CD4-positive, alpha-beta T cell (primary cell): ENCODE results near the gene SLITRK3. TPM values are rescaled to one million over a fixed set of nuclear protein-coding genes. Genes with fewer than 3 reads are reported as not detected.

ENCODE experiments used
- ATAC-seq: fragments of 200-7000 bp; cut with Tn5 transposase; one replicate; pipeline ENCODE4 v1.10.0; 2022; ENCODE audit warnings: mild to moderate bottlenecking; ENCODE audit not compliant: poor library complexity
- CTCF ChIA-PET: fragments of 350-600 bp; sonication (Branson Sonifier 250); formaldehyde crosslinking; loops from one replicate; lab custom pipeline; 2021; ENCODE audit warnings: antibody characterized with exemption, inconsistent platforms; lab: Charles Lee
- POLR2A ChIA-PET: fragments of 350-600 bp; sonication (Branson Sonifier 250); formaldehyde crosslinking; loops from one replicate; lab custom pipeline; 2021; ENCODE audit warnings: antibody characterized with exemption, inconsistent platforms; lab: Charles Lee
- DNase-seq, 14 experiments: peaks; one replicate each; pipeline ENCODE4 v3.0.0-alpha.2; 2013 to 2020; ENCODE audit warnings: mixed read lengths in 2 of 14
- H3K27ac ChIP-seq, 2 donors: one replicate each; pipeline versions ENCODE4 v1.5.1 to v1.7.0; 2013; ENCODE audit warnings: low read length in 2 of 2, low read depth in 1 of 2, mild to moderate bottlenecking in 1 of 2
- H3K27me3 ChIP-seq, 2 experiments: 1 replicate in 1 of 2; 2 replicates in 1 of 2; pipeline versions ENCODE4 v1.6.1 to v1.7.0; 2013; ENCODE audit warnings: low read length in 2 of 2, control low read depth in 1 of 2, mild to moderate bottlenecking in 1 of 2, moderate library complexity in 1 of 2; ENCODE audit not compliant: insufficient read depth in 2 of 2, control insufficient read depth in 1 of 2
- H3K36me3 ChIP-seq: one replicate; pipeline ENCODE4 v1.6.1; 2013; ENCODE audit warnings: low read length, control low read depth; ENCODE audit not compliant: insufficient read depth
- H3K4me1 ChIP-seq: one replicate; pipeline ENCODE4 v1.6.1; 2013; ENCODE audit warnings: low read length, control low read depth; ENCODE audit not compliant: insufficient read depth
- H3K4me3 ChIP-seq: one replicate; pipeline ENCODE4 v1.5.1; 2013; ENCODE audit warnings: mild to moderate bottlenecking, low read length, moderate library complexity
- H3K9me3 ChIP-seq, 2 experiments: 1 replicate in 1 of 2; 2 replicates in 1 of 2; pipeline versions ENCODE4 v1.6.1 to v1.7.0; 2013; ENCODE audit warnings: low read length in 2 of 2, mild to moderate bottlenecking in 2 of 2, control low read depth in 1 of 2, moderate library complexity in 1 of 2; ENCODE audit not compliant: control insufficient read depth in 1 of 2, insufficient read depth in 1 of 2
- H3K27ac Mint-ChIP-seq: one replicate; pipeline ENCODE4 v1.8.0; 2020; ENCODE audit warnings: mixed read lengths
- H3K27me3 Mint-ChIP-seq: one replicate; pipeline ENCODE4 v1.8.0; 2021; ENCODE audit warnings: mixed read lengths
- H3K36me3 Mint-ChIP-seq: one replicate; pipeline ENCODE4 v1.8.0; 2021; ENCODE audit warnings: low read depth, mixed read lengths
- H3K4me1 Mint-ChIP-seq: one replicate; pipeline ENCODE4 v1.8.0; 2021; ENCODE audit warnings: low read depth, mixed read lengths
- H3K4me3 Mint-ChIP-seq: one replicate; pipeline ENCODE4 v1.8.0; 2020; ENCODE audit warnings: mild to moderate bottlenecking, mixed read lengths
- H3K9me3 Mint-ChIP-seq: one replicate; pipeline ENCODE4 v1.8.0; 2020; ENCODE audit warnings: mixed read lengths
- intact Hi-C, 2 experiments: fragments of 100-400 bp; cut with DNase I in 1 of 2; cut with micrococcal nuclease in 1 of 2; formaldehyde crosslinking; loops; one replicate each; pipeline versions ENCODE4 v1.15.1 to v1.9.0; 2023 to 2025; cut with DNase I, micrococcal nuclease
- total RNA-seq, 174 experiments: library from RNA in 2 of 174; stranded (reverse) in 2 of 174; gene quantifications; one replicate each; pipeline ENCODE4 v1.2.3 and lab custom pipeline; 2021 to 2026
- TF ChIP-seq, protein P1 (sequence below): fragments of 200-600 bp; IDR thresholded peaks from one replicate; pipeline ENCODE4 v1.8.0; 2022; ENCODE audit warnings: antibody characterized with exemption, mild to moderate bottlenecking

The SLITRK3 gene
- total RNA-seq, 2 experiments from 2014 or later, result not detected

DNA sequence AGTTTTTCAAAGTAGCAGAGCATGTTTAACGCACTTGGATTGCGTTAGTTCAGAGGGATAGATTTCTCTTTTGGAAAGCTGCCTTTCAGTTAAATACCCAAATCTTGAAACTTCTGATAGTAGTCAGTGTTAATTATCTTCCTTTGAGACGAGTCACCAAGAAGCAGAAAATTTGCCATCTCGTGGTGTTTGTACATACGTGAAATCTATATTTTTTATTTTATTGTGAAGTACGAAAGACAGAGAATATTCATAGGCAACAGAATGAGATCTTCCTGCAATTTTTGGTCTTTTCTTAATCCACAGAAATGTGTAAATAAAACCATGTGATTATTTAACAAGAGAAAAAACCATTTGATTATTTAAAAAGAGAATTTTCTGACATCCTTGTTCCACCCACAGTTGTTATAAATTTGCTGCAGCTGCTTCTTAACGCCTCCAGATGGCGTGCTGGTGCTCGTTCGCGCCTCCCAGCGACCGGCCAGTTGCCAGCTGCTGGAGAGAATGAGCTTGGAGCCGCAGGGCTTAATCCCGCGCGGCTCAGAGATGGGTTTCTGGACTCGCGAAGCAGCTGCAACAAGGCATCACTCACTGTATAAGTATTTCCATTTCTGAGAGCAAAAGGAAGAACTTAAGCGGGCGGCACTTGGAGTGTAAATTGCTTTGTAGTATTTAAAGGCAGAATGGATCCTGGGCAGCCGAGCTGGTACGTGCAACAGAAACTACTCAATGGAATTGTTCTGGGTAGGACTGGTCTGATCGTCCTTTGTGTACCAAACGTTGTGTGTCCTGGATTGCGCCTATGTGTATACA lies 10.5 kb upstream of the SLITRK3 start:
- peak in 4 of 14 experiments; percentile 5 to 39 (median 26) for DNase-seq
- ATAC-seq, result no peak
- H3K36me3 Mint-ChIP-seq, result no peaks in the 10 kb centered on the region
- CTCF ChIA-PET, result no interaction called here
- Histone ChIP-seq H3K36me3 (no peaks in the 10 kb centered on the region), H3K27ac (no peak overlapping the region), H3K4me3 (no peak overlapping the region), H3K9me3 (peaks cover 0 to 3% of the 10 kb centered on the region in 2 experiments), H3K27me3 (no peaks in the 10 kb centered on the region), H3K4me1 (peaks cover 4% of the 10 kb centered on the region)
- H3K4me3 Mint-ChIP-seq, result peak overlapping the region; percentile 43
- peaks cover 4% of the 10 kb centered on the region for H3K4me1 Mint-ChIP-seq
- POLR2A ChIA-PET, result no interaction called here
- no peaks in the 10 kb centered on the region for H3K9me3 Mint-ChIP-seq
- peaks cover 21% of the 10 kb centered on the region for H3K27me3 Mint-ChIP-seq
- TF ChIP-seq, protein P1, sequence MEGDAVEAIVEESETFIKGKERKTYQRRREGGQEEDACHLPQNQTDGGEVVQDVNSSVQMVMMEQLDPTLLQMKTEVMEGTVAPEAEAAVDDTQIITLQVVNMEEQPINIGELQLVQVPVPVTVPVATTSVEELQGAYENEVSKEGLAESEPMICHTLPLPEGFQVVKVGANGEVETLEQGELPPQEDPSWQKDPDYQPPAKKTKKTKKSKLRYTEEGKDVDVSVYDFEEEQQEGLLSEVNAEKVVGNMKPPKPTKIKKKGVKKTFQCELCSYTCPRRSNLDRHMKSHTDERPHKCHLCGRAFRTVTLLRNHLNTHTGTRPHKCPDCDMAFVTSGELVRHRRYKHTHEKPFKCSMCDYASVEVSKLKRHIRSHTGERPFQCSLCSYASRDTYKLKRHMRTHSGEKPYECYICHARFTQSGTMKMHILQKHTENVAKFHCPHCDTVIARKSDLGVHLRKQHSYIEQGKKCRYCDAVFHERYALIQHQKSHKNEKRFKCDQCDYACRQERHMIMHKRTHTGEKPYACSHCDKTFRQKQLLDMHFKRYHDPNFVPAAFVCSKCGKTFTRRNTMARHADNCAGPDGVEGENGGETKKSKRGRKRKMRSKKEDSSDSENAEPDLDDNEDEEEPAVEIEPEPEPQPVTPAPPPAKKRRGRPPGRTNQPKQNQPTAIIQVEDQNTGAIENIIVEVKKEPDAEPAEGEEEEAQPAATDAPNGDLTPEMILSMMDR, result no peak
- no peak overlapping the region for H3K27ac Mint-ChIP-seq
- intact Hi-C loops, result no loop called here

DNA sequence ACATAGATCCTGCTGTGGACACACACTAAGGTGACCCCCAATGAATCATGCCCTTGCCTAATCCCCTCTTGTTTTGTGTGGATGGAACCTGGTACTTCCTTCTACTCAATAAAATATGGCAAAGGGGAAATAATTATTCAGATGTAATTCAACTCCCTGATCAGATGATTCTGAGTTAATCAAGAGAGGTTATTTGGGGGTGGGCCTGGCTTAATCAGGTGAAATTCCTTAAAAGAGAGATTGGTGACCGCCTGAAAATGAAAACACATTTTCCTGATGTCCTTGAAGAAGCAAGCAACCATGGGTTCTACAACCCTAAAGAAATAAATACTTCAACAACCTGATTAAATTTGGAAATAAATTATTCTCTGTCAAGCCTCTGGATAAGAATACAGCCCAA lies 8.3 kb upstream of the SLITRK3 start:
- intact Hi-C loops, result no loop called here

DNA sequence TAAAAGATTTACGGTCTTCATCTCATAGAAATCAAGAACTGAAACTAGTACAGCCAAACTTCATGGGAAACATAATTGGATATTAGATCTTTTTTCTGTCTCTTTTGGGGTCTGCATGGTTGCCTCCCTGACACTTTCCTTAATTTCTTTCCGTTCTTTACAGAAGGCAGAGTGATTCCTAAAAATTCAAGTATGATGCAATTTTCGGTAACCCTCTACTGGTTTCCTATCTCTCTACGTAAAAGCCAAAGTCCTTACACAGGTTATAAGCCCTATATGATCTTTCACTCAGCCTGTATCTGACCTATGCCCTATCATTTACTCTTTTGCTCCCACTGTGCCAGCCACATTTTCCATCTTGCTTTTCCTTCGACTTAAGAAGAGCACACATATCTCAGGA lies 6.8 kb upstream of the SLITRK3 start:
- Mint-ChIP-seq H3K9me3 (no peaks in the 10 kb centered on the region), H3K27ac (no peak overlapping the region), H3K27me3 (peaks cover 29% of the 10 kb centered on the region), H3K36me3 (no peaks in the 10 kb centered on the region), H3K4me1 (peaks cover 4% of the 10 kb centered on the region), H3K4me3 (no peak overlapping the region)
- ATAC-seq (no peak), DNase-seq (no peak)
- Histone ChIP-seq H3K27me3 (peaks cover 0 to 7% of the 10 kb centered on the region in 2 experiments), H3K4me1 (peaks cover 4% of the 10 kb centered on the region), H3K9me3 (peaks cover 0 to 3% of the 10 kb centered on the region in 2 experiments), H3K27ac (no peak overlapping the region), H3K36me3 (no peaks in the 10 kb centered on the region), H3K4me3 (no peak overlapping the region)
- TF ChIP-seq, protein P1, result no peak
- ChIA-PET POLR2A (no interaction called here), CTCF (no interaction called here)
- intact Hi-C loops, result no loop called here

More for the DNA sequence above, 8.3 kb upstream of the SLITRK3 start:
- TF ChIP-seq, protein P1, result no peak
- ATAC-seq (no peak), DNase-seq (no peak)
- no peaks in the 10 kb centered on the region for H3K36me3 ChIP-seq
- H3K4me1 ChIP-seq, result peaks cover 4% of the 10 kb centered on the region
- Mint-ChIP-seq H3K27me3 (peaks cover 21% of the 10 kb centered on the region), H3K4me3 (no peak overlapping the region), H3K27ac (no peak overlapping the region), H3K36me3 (no peaks in the 10 kb centered on the region), H3K9me3 (no peaks in the 10 kb centered on the region), H3K4me1 (peaks cover 4% of the 10 kb centered on the region)
- POLR2A ChIA-PET, result no interaction called here
- H3K9me3 ChIP-seq, result peaks cover 0 to 3% of the 10 kb centered on the region in 2 experiments
- no peaks in the 10 kb centered on the region for H3K27me3 ChIP-seq
- H3K27ac ChIP-seq, result no peak overlapping the region
- CTCF ChIA-PET, result no interaction called here
- H3K4me3 ChIP-seq, result no peak overlapping the region
